BLaER1 (cell line): ENCODE results near the gene GDNF.

Experiments used
- H3K27ac ChIP-seq: shearing (Covaris generic); formaldehyde crosslinking; 2 replicates; pipeline ENCODE4 v1.8.1; 2022
- H3K27me3 ChIP-seq: shearing (Covaris generic); formaldehyde crosslinking; 2 replicates; pipeline ENCODE4 v1.8.1; 2022
- H3K36me3 ChIP-seq: shearing (Covaris generic); formaldehyde crosslinking; 2 replicates; pipeline ENCODE4 v1.8.1; 2022
- H3K4me1 ChIP-seq: shearing (Covaris generic); formaldehyde crosslinking; 2 replicates; pipeline ENCODE4 v1.8.1; 2022
- H3K4me2 ChIP-seq: shearing (Covaris generic); formaldehyde crosslinking; 2 replicates; pipeline ENCODE4 v1.8.1; 2022
- H3K4me3 ChIP-seq: shearing (Covaris generic); formaldehyde crosslinking; 2 replicates; pipeline ENCODE4 v1.8.1; 2022
- H3K9ac ChIP-seq: shearing (Covaris generic); formaldehyde crosslinking; 2 replicates; pipeline ENCODE4 v1.8.1; 2022
- H3K9me3 ChIP-seq: shearing (Covaris generic); formaldehyde crosslinking; 2 replicates; pipeline ENCODE4 v1.8.1; 2022
- H4K20me1 ChIP-seq: shearing (Covaris generic); formaldehyde crosslinking; 2 replicates; pipeline ENCODE4 v1.8.1; 2022
- Cebpa-rat ChIP-seq: shearing (Covaris generic); IDR thresholded peaks from 2 replicates; pipeline ENCODE4 v1.8.1; 2022

The GDNF gene

GRCh38 chr5:37838152-37838932 is 1.5 kb downstream of the GDNF start:
- Histone ChIP-seq H3K27me3 (peaks cover 93% of the 10 kb centered on the region), H4K20me1 (no peaks in the 10 kb centered on the region; the same call in 1 of the 2 replicates), H3K4me1 (peaks cover 26% of the 10 kb centered on the region), H3K4me2 (peak overlapping the region; percentile 86), H3K27ac (no peak overlapping the region), H3K9ac (no peak overlapping the region), H3K4me3 (peak overlapping the region; percentile 61), H3K36me3 (no peaks in the 10 kb centered on the region), H3K9me3 (peaks cover 60% of the 10 kb centered on the region)
- no peak for TF ChIP-seq Cebpa-rat

- Histone ChIP-seq H3K27me3 (peaks cover 88% of the 10 kb centered on the region), H3K4me3 (peak overlapping the region; percentile 61)
These were observed 2.3 kb downstream of the GDNF start for GRCh38 chr5:37837414-37838032.

GRCh38 chr5:37836592-37837413 is 3.0 kb downstream of the GDNF start:
- peak overlapping the region; percentile 86 for H3K4me2 ChIP-seq
- TF ChIP-seq Cebpa-rat: no peak
- peaks cover 60% of the 10 kb centered on the region for H3K9me3 ChIP-seq
- H3K36me3 ChIP-seq: no peaks in the 10 kb centered on the region
- H3K27ac ChIP-seq: no peak overlapping the region
- H3K9ac ChIP-seq: peak overlapping the region; percentile 34; the same call in 1 of the 2 replicates
- peaks cover 26% of the 10 kb centered on the region for H3K4me1 ChIP-seq
- H3K4me3 ChIP-seq: peak overlapping the region; percentile 61
- H4K20me1 ChIP-seq: no peaks in the 10 kb centered on the region; the same call in 1 of the 2 replicates
- H3K27me3 ChIP-seq: peaks cover 80% of the 10 kb centered on the region

More at GRCh38 chr5:37837414-37838032, 2.3 kb downstream of the GDNF start:
- Histone ChIP-seq H4K20me1 (no peaks in the 10 kb centered on the region; the same call in 1 of the 2 replicates), H3K4me2 (peak overlapping the region; percentile 86), H3K4me1 (peaks cover 26% of the 10 kb centered on the region), H3K27ac (no peak overlapping the region), H3K36me3 (no peaks in the 10 kb centered on the region), H3K9me3 (peaks cover 60% of the 10 kb centered on the region), H3K9ac (no peak overlapping the region)
- TF ChIP-seq Cebpa-rat: no peak

GRCh38 chr5:37836235-37836591 is 3.6 kb downstream of the GDNF start:
- Histone ChIP-seq H3K9me3 (peaks cover 60% of the 10 kb centered on the region), H3K36me3 (no peaks in the 10 kb centered on the region), H3K4me2 (peak overlapping the region; percentile 86), H3K4me1 (peaks cover 26% of the 10 kb centered on the region), H3K27me3 (peaks cover 74% of the 10 kb centered on the region), H3K4me3 (peak overlapping the region; percentile 61), H4K20me1 (no peaks in the 10 kb centered on the region; the same call in 1 of the 2 replicates), H3K9ac (no peak overlapping the region), H3K27ac (no peak overlapping the region)
- TF ChIP-seq Cebpa-rat: no peak

- Histone ChIP-seq H3K9ac (no peak overlapping the region), H3K4me2 (no peak overlapping the region), H3K27ac (no peak overlapping the region), H3K9me3 (peaks cover 54% of the 10 kb centered on the region), H3K27me3 (peaks cover 67% of the 10 kb centered on the region), H3K4me3 (no peak overlapping the region), H3K36me3 (no peaks in the 10 kb centered on the region), H4K20me1 (no peaks in the 10 kb centered on the region; the same call in 1 of the 2 replicates), H3K4me1 (peaks cover 26% of the 10 kb centered on the region)
- no peak for TF ChIP-seq Cebpa-rat
These were observed 4.4 kb downstream of the GDNF start for GRCh38 chr5:37835380-37835973.

GRCh38 chr5:37834542-37835379 is 5.1 kb downstream of the GDNF start:
- no peaks in the 10 kb centered on the region; the same call in 1 of the 2 replicates for H4K20me1 ChIP-seq
- H3K9ac ChIP-seq: no peak overlapping the region
- no peak overlapping the region for H3K27ac ChIP-seq
- no peaks in the 10 kb centered on the region for H3K36me3 ChIP-seq
- no peak for TF ChIP-seq Cebpa-rat
- no peak overlapping the region for H3K4me3 ChIP-seq
- peaks cover 60% of the 10 kb centered on the region for H3K27me3 ChIP-seq
- no peak overlapping the region for H3K4me2 ChIP-seq
- H3K9me3 ChIP-seq: peaks cover 49% of the 10 kb centered on the region
- H3K4me1 ChIP-seq: peaks cover 26% of the 10 kb centered on the region

DNA sequence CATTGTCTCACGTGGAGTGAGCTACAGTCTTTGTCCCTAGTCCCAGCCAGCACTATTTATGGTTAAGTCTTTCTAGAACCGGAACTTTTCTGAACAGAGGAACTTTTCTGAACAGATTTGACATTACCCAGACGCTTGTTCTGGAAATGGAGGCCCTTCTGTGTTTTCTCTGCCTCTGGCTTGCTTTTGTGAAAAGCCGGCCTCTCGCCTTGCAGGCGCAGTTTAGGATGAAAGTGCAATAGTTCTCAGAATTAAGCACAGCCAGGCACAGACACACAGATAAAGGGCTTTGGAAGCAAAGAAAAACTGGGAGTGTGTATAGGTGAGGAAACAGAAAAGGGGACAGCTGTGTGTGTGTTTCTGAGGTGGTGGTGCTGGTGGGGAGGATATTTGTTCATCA is 5.9 kb downstream of the GDNF start:
- Histone ChIP-seq H3K4me2 (no peak overlapping the region), H4K20me1 (no peaks in the 10 kb centered on the region; the same call in 1 of the 2 replicates), H3K9ac (no peak overlapping the region), H3K4me1 (peaks cover 26% of the 10 kb centered on the region), H3K27me3 (peaks cover 52% of the 10 kb centered on the region), H3K9me3 (peaks cover 41% of the 10 kb centered on the region), H3K36me3 (no peaks in the 10 kb centered on the region), H3K4me3 (no peak overlapping the region), H3K27ac (no peak overlapping the region)
- no peak for TF ChIP-seq Cebpa-rat

DNA sequence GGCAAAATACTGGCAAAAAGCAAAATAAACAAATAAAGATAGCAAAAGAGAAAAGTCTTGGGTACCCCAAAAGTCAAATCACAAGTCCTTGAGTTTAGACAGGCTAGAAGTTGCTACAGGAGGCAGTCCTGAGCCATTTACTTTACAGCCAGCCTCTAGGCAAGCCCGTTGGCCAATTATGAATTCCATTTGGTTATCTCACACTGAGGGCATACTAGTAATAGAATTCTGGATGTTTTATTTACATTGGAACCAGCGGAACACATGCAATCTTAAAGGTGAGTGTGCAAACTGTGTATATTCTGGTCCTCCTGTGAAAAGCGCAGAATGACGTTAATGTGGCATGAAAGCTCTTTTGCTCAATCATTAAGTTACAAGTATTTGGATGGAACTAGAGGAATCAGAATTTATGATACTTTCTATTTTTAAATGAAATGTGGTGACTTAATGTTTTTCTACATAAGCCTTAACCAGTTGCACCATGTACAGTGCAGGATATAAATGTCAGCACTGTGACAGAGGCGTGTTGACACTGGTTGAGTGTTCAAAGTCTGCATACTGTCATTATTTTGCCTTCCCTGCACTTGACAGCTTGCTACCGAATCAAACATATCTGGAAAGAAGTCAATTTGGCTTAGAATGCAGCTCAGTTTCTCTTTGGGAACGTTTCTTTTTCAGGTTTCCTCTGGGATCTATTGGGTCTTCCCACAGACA is 7.9 kb downstream of the GDNF start:
- H3K9me3 ChIP-seq: peaks cover 26% of the 10 kb centered on the region
- peaks cover 7% of the 10 kb centered on the region for H3K4me1 ChIP-seq
- no peaks in the 10 kb centered on the region for H3K36me3 ChIP-seq
- H3K4me2 ChIP-seq: no peak overlapping the region
- H3K4me3 ChIP-seq: no peak overlapping the region
- H4K20me1 ChIP-seq: no peaks in the 10 kb centered on the region
- H3K27ac ChIP-seq: no peak overlapping the region
- no peak overlapping the region for H3K9ac ChIP-seq
- peaks cover 32% of the 10 kb centered on the region for H3K27me3 ChIP-seq
- TF ChIP-seq Cebpa-rat: no peak
